ENCODE results near the gene EXOC3L4. TPM values are rescaled to one million over a fixed set of nuclear protein-coding genes. Genes with fewer than 3 reads are reported as not detected.

EXOC3L4 gene
- total RNA-seq, 2 donors from 2014 or later: 0.66 to 1.8 TPM

DNA sequence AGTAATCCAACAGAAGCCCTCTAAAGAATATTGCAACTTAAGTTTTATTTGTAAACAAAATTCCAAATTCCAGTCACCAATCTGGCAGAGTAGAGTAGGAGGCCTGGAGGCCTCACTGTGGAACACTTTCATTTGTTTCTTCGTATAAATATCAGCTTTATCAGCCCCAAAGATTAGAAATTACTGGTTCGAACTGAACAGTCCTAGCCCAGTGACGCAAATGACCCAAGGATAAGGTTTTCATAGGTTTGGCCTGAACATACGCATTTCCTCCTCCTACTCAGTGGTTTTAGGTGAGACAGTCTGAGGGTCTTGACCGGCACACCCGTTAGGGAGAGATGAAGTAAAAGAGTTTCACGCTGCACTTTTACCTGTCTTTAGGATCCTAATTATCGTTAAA lies 38.8 kb upstream of the EXOC3L4 start:
- WGBS, 2 donors: 26 to 34% methylated on average over 8 of the region's 8 CpGs

DNA sequence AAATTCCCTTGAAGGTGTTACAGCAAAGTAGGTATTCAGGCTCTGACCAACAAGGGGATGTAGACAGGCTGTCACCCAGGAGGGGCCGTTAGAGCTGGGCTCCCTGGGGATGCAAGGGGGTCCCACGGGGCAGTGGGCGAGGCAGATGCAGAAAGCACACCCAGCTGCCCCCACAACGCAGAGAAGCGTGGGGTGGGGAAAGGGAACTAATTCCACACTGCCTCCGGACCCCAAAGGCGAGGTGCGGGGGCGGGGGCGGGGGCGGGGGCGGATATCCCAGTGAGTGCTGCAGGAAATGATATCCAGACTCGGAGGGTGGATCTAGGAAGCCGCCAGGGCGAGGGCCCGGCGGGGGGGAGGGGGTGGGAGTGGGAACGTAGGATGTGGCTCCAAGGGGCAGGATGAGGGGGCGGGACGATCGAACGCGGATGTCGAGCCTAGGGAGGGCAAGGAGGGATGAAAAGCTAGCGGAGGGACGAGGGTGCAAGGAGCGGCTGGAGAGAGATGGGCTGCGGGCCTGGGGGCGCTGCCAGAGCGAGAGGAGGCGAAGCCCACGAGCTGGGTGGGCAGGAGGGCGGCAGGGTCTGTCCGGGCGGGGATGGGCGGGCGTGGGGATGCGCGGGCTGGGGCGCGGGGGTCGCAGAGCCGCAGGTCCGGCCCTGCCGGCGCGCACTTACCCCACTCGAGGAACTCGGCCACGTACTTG lies 38.0 kb upstream of the EXOC3L4 start:
- Histone ChIP-seq H3K27me3 (no peaks in the 10 kb centered on the region), H3K4me1 (peaks cover 42% of the 10 kb centered on the region), H3K36me3 (replicated peaks in 1 of 2; ENCODE audit: insufficient read depth in 1 of 2, low read depth in 2 of 2) (no peaks in the 10 kb centered on the region), H3K9me3 (no peaks in the 10 kb centered on the region), H3K27ac (peak overlapping the region; percentile 75 to 86 (median 84)), H3K4me3 (peak overlapping the region; percentile 79 to 95)
- peak; percentile 54 to 64 (median 55) for DNase-seq
- peak; percentile 7 for ATAC-seq
- WGBS, 2 donors: 3% methylated on average over 22 to 30 of the region's 50 CpGs
- TF ChIP-seq POLR2A (IDR thresholded peaks at IDR 0.05): no peak
- intact Hi-C loops (cut with DNase I): no loop called here

More for the DNA sequence above, 38.8 kb upstream of the EXOC3L4 start:
- H3K4me3 ChIP-seq: no peak overlapping the region
- TF ChIP-seq POLR2A (IDR thresholded peaks at IDR 0.05): no peak
- TF ChIP-seq, protein P1, sequence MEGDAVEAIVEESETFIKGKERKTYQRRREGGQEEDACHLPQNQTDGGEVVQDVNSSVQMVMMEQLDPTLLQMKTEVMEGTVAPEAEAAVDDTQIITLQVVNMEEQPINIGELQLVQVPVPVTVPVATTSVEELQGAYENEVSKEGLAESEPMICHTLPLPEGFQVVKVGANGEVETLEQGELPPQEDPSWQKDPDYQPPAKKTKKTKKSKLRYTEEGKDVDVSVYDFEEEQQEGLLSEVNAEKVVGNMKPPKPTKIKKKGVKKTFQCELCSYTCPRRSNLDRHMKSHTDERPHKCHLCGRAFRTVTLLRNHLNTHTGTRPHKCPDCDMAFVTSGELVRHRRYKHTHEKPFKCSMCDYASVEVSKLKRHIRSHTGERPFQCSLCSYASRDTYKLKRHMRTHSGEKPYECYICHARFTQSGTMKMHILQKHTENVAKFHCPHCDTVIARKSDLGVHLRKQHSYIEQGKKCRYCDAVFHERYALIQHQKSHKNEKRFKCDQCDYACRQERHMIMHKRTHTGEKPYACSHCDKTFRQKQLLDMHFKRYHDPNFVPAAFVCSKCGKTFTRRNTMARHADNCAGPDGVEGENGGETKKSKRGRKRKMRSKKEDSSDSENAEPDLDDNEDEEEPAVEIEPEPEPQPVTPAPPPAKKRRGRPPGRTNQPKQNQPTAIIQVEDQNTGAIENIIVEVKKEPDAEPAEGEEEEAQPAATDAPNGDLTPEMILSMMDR (IDR thresholded peaks at IDR 0.05): no peak
- intact Hi-C loops (cut with DNase I): no loop called here
- peak overlapping the region in 3 of 4 donors; percentile 11 to 86 (median 84) for H3K27ac ChIP-seq
- H3K36me3 ChIP-seq (replicated peaks in 1 of 2; ENCODE audit: insufficient read depth in 1 of 2, low read depth in 2 of 2): no peaks in the 10 kb centered on the region
- no peaks in the 10 kb centered on the region for H3K9me3 ChIP-seq
- DNase-seq: no peak
- no peaks in the 10 kb centered on the region for H3K27me3 ChIP-seq
- no peak for ATAC-seq
- H3K4me1 ChIP-seq: peaks cover 47% of the 10 kb centered on the region

DNA sequence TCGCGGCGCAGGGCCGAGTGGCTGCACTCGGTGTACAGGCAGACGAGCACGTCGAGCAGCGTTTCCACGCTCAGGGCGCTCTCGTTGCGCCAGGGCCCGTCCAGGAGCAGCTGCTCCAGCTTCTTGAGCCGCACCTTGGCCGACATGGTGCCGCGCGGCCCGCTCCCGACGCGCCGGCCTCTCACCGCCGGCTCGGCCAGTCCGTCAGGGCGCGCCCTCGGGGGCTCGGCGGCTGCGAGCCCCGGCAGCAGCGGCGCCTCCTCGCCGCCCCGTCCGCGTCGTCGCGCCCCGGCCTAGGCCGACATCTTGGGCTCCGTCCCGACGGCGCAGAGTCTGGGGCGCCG lies 37.5 kb upstream of the EXOC3L4 start:
- DNase-seq (peak; percentile 26 to 42 (median 37)), ATAC-seq (peak; percentile 28)
- TF ChIP-seq, protein P1 (IDR thresholded peaks at IDR 0.05): no peak
- TF ChIP-seq POLR2A (IDR thresholded peaks at IDR 0.05): peak in 1 of 3 donors; percentile 14
- no peaks in the 10 kb centered on the region for H3K27me3 ChIP-seq
- H3K27ac ChIP-seq: peak overlapping the region; percentile 75 to 86 (median 84)
- H3K4me3 ChIP-seq: peak overlapping the region; percentile 79 to 95
- no peaks in the 10 kb centered on the region for H3K9me3 ChIP-seq
- H3K4me1 ChIP-seq: peaks cover 37% of the 10 kb centered on the region
- intact Hi-C loops (cut with DNase I): no loop called here
- no peaks in the 10 kb centered on the region for H3K36me3 ChIP-seq (replicated peaks in 1 of 2; ENCODE audit: insufficient read depth in 1 of 2, low read depth in 2 of 2)
- WGBS, 2 donors: 1% methylated on average over 39 of the region's 53 CpGs; no CpG with 5 or more reads in 1 of the 2 donors

DNA sequence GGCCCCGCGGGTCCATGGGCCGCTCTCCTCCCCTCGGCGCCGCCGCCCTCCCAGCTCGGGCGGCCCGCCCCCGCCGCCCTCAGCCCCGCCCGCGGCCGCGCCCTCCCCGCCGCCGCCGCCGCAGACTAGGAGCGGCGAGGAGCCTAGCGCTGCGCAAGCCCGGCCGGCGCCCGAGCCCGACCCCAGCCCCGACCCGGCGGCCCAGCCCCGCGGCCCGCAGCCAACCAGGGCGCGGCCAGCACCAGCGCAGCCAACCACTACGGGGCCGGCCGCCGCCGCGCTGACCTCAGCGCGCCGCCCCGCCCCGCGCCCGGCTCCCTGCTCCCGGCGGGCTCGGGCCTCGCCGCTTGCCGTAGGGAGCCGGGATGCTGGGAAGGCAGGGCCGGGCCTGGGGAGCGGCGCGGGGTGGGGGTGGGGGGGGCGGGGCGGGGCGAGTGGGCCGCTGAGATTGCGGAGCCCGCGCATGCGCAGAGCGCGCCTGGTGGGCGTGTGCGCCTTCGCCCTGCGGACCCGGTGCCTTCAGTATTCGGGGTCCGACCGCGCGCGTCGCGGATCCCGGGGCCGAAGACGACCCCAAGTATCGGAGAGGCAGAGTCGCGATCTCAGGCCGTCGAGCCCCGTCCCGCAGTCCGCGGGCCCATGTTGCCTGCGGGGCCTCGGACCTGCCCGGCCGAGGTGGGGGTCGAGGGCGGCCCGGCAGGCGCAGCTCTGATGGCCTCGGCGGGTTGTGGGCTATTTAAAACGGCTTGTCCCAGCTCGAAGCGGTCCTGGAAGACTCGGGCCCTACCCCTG lies 37.0 kb upstream of the EXOC3L4 start, which contains the start of gene CDC42BPB:
Gene CDC42BPB (minus strand): TSS at position 178 of the 792 bp plus-strand sequence. CDS start 376 bp downstream, outside the sequence.
- no peaks in the 10 kb centered on the region for H3K27me3 ChIP-seq
- H3K9me3 ChIP-seq: no peaks in the 10 kb centered on the region
- peak; percentile 88 to 93 (median 92) for DNase-seq
- peak within 1 kb of the TSS; percentile 75 to 86 (median 84) for H3K27ac ChIP-seq
- H3K4me1 ChIP-seq: peaks cover 37% of the 10 kb centered on the region
- peak in 1 of 3 donors; percentile 54 for TF ChIP-seq POLR2A (IDR thresholded peaks at IDR 0.05)
- TF ChIP-seq, protein P1 (IDR thresholded peaks at IDR 0.05): peak in 2 of 7 experiments; percentile 5 to 13
- H3K36me3 ChIP-seq (replicated peaks in 1 of 2; ENCODE audit: insufficient read depth in 1 of 2, low read depth in 2 of 2): no peaks in the 10 kb centered on the region
- H3K4me3 ChIP-seq: peak within 1 kb of the TSS; percentile 79 to 95
- intact Hi-C loops (cut with DNase I): no loop called here
- WGBS, 2 donors: 1% methylated on average over 77 of the region's 113 CpGs; no CpG with 5 or more reads in 1 of the 2 donors
- ATAC-seq: peak; percentile 96

Measured in body of pancreas (tissue), 4 donors.